Activated naive CD4-positive, alpha-beta T cell treated with anti-CD3 and anti-CD28 coated beads for 36 hours (primary cell): ENCODE results near the gene ELP1. TPM values are rescaled to one million over a fixed set of nuclear protein-coding genes. Genes with fewer than 3 reads are reported as not detected.
"Not testable (repeated sequence)": the region's sequence is repeated elsewhere in the genome, so short reads cannot be mapped to it uniquely, and the experiment has no call there.

ENCODE experiments used
- CTCF ChIA-PET: fragments of 350-600 bp; sonication (Branson Sonifier 250); formaldehyde crosslinking; loops from one replicate; lab custom pipeline; 2021; ENCODE audit warnings: antibody characterized with exemption; lab: Charles Lee
- DNase-seq: peaks from one replicate; pipeline ENCODE4 v3.0.0-alpha.2; 2020
- H3K27ac Mint-ChIP-seq: one replicate; pipeline ENCODE4 v1.8.0; 2021; ENCODE audit warnings: mild to moderate bottlenecking, mixed read lengths
- H3K27me3 Mint-ChIP-seq: one replicate; pipeline ENCODE4 v1.8.0; 2021; ENCODE audit warnings: low read depth, mixed read lengths
- H3K36me3 Mint-ChIP-seq: one replicate; pipeline ENCODE4 v1.8.0; 2021; ENCODE audit warnings: low read depth, mixed read lengths
- H3K4me1 Mint-ChIP-seq: one replicate; pipeline ENCODE4 v1.8.0; 2021; ENCODE audit warnings: low read depth, mixed read lengths
- H3K4me3 Mint-ChIP-seq: one replicate; pipeline ENCODE4 v1.8.0; 2021; ENCODE audit warnings: mild to moderate bottlenecking, moderate library complexity, mixed read lengths
- H3K9me3 Mint-ChIP-seq: one replicate; pipeline ENCODE4 v1.8.0; 2021; ENCODE audit warnings: mixed read lengths
- intact Hi-C: fragments of 100-400 bp; cut with micrococcal nuclease; formaldehyde crosslinking; loops from one replicate; pipeline ENCODE4 v1.15.1; 2023
- total RNA-seq, 2 experiments: library from RNA; stranded (reverse); gene quantifications; one replicate each; pipeline ENCODE4 v1.2.3, GENCODE V29; 2021

ELP1 gene
- total RNA-seq, 2 experiments from 2014 or later, result 22.3 to 27.3 TPM

- DNase-seq, result peak; percentile 21
- Mint-ChIP-seq H3K4me1 (no peaks in the 10 kb centered on the region), H3K27me3 (no peaks in the 10 kb centered on the region), H3K36me3 (no peaks in the 10 kb centered on the region), H3K27ac (no peak overlapping the region), H3K4me3 (no peak overlapping the region), H3K9me3 (no peaks in the 10 kb centered on the region)
- intact Hi-C loops, result loop anchor here (2.0 kb wide), 1 partner anchor 25 kb away; no protein-coding TSS in a partner anchor
- CTCF ChIA-PET, result no interaction called here
Measured at GRCh38 chr9:108859459-108860114, 74.3 kb downstream of the ELP1 start.

- H3K27ac Mint-ChIP-seq, result no peak overlapping the region
- intact Hi-C loops, result no loop called here
Measured at GRCh38 chr9:108857572-108857971, 76.4 kb downstream of the ELP1 start.

DNA sequence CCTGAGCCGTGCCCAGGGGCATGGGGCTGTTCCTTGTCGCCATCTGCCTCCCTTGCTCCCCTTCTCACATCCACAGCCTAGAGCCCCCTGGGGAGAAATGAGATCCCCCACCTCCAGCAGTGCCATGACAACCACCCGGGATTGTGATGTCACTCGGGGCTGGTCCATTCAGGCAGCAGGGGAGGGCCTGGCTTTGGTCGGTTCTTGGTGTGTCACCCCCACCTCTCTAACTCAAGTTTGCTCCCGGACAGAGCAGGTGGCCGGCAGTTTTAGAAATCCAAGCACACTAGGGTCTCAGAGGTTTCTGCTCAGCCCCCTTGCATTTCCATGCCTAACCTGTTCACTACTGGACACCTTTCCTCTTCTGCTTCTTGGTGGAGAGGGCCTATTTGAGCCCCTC lies 78.0 kb downstream of the ELP1 start, which contains the start of gene ACTL7B:
Gene ACTL7B, minus strand, starts transcription at position 99 of the 400 bp plus-strand sequence. Its CDS starts 56 bp downstream, at position 43.
- DNase-seq, result no peak
- CTCF ChIA-PET, result no interaction called here
- H3K27ac Mint-ChIP-seq, result no peak within 1 kb of the TSS
- no peak within 1 kb of the TSS for H3K4me3 Mint-ChIP-seq
- no peaks in the 10 kb centered on the region for H3K9me3 Mint-ChIP-seq
- no peaks in the 10 kb centered on the region for H3K27me3 Mint-ChIP-seq
- no peaks in the 10 kb centered on the region for H3K36me3 Mint-ChIP-seq
- no peaks in the 10 kb centered on the region for H3K4me1 Mint-ChIP-seq
- intact Hi-C loops, result no loop called here

More at GRCh38 chr9:108857572-108857971, 76.4 kb downstream of the ELP1 start:
- Mint-ChIP-seq H3K4me1 (no peaks in the 10 kb centered on the region), H3K27me3 (no peaks in the 10 kb centered on the region), H3K9me3 (no peaks in the 10 kb centered on the region), H3K4me3 (no peak overlapping the region), H3K36me3 (no peaks in the 10 kb centered on the region)
- no peak for DNase-seq
- CTCF ChIA-PET, result interaction anchor here (0.8 kb wide), 1 partner anchor 643 kb away, joined by 6 read pairs; no protein-coding TSS in a partner anchor

DNA sequence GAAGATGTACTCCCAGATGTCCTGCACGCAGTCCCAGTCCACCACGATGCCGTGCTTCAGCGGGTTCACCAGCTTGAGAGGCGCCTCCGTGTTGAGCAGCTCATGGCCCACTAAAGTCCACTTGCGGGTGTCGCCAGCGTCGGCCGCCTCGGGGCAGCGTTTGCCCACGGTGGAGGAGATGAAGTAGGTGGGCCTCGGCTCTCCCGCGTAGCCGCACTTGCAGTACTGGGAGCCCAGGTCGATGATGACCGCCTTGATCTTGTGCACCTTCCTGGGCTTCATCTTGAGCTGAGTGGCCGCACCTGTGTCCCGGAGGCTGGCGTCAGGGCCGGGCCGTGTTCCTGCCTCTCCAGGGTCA lies 78.4 kb downstream of the ELP1 start:
- H3K9me3 Mint-ChIP-seq, result no peaks in the 10 kb centered on the region

DNA sequence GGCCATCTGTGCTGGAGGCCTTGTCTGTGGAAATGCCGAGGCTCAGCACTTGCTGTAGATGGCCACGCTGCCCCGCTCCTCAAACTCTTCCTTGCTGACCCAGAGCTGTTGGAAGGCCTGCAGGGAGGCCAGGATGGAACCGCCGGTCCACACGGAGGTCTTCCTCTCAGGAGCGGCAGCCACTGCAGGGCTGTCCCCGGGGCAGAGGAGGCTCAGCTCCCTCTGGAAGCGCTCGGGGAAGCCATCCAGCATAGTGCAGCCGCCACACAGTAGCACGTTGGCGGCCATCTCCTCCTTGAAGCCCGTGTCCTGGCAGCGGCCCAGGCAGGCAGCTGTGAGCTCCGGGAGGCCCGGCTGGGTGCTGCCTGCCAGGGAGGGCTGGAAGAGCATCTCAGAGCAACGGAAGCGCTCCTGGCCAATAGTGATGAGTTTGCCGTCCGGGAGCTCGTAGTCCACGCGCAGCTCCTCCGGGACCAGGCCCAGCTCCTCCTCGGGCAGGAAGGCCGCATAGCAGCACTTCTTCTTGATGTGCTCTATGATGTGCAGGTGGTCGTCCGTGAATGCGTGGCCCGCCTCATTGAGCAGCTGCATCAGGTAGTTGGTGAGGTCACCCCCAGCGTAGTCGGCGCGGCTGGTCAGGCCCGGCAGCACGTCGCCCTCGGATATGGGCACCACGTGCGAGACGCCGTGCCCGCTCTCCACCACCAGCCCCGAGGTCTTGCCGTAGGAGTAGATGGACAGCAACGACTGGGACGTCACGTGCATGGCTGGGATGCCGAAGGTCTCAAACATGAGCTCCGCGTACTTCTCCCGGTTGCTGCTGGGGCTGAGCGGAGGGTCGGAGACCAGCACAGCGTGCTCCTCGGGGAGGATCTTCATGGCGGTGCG lies 79.0 kb downstream of the ELP1 start:
- intact Hi-C loops, result no loop called here
- Mint-ChIP-seq H3K4me3 (no peak overlapping the region), H3K27ac (no peak overlapping the region), H3K27me3 (no peaks in the 10 kb centered on the region), H3K36me3 (no peaks in the 10 kb centered on the region), H3K9me3 (no peaks in the 10 kb centered on the region), H3K4me1 (no peaks in the 10 kb centered on the region)
- DNase-seq, result no peak
- CTCF ChIA-PET, result no interaction called here

More for the DNA sequence above, 78.4 kb downstream of the ELP1 start:
- no peak for DNase-seq
- no peak overlapping the region for H3K4me3 Mint-ChIP-seq
- no peak overlapping the region for H3K27ac Mint-ChIP-seq
- H3K27me3 Mint-ChIP-seq, result no peaks in the 10 kb centered on the region
- CTCF ChIA-PET, result no interaction called here
- no peaks in the 10 kb centered on the region for H3K36me3 Mint-ChIP-seq
- no peaks in the 10 kb centered on the region for H3K4me1 Mint-ChIP-seq
- intact Hi-C loops, result no loop called here

DNA sequence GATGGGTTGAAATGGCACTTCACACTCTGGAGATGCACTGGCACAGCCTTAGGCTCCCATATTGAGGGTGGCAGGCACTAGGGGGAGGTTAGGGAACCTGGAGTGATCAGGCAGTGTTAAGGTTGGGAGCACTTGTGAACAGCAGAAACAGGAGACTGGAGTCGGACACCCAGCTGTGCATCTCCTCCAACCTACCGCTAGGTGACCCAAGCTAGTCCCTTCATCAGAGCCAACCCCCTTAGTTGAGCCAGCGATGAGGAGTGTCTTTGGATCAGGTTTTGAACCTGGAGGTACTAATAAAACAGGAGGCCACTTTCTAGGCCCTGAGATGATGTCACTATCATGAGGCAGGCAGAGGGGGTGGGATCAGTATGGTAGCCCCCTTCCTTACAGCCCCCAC lies 79.8 kb downstream of the ELP1 start:
- Mint-ChIP-seq H3K4me3 (no peak overlapping the region), H3K27ac (no peak overlapping the region), H3K36me3 (no peaks in the 10 kb centered on the region), H3K4me1 (no peaks in the 10 kb centered on the region), H3K9me3 (no peaks in the 10 kb centered on the region), H3K27me3 (no peaks in the 10 kb centered on the region)
- DNase-seq, result no peak
- CTCF ChIA-PET, result no interaction called here
- intact Hi-C loops, result no loop called here

DNA sequence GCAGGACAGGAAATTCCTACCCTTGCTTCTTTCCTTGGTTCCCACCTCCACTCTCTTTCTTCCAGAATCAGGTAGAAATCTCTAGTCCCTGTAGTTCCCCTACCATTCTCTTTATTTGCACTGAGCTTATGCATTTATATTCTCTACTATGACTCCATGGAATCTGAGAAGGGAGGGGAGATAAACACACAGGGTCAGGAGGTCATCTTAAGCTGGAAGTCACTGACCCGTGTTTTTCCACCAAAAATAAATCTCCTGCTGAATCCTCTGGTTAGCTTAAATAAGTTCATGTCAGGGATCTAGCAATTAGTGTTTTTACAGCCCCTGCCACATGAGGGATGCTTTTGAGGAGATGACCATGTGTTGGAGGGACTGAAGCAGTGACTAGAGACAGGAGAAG lies 81.8 kb downstream of the ELP1 start:
- H3K27ac Mint-ChIP-seq, result no peak overlapping the region
- H3K9me3 Mint-ChIP-seq, result no peaks in the 10 kb centered on the region
- no peaks in the 10 kb centered on the region for H3K4me1 Mint-ChIP-seq
- intact Hi-C loops, result no loop called here
- H3K36me3 Mint-ChIP-seq, result no peaks in the 10 kb centered on the region
- no peak for DNase-seq
- no peaks in the 10 kb centered on the region for H3K27me3 Mint-ChIP-seq
- CTCF ChIA-PET, result interaction anchor here (0.5 kb wide), 1 partner anchor 349 kb away, joined by 4 read pairs; no protein-coding TSS in a partner anchor
- no peak overlapping the region for H3K4me3 Mint-ChIP-seq

GRCh38 chr9:108851138-108851537 lies 82.8 kb downstream of the ELP1 start:
- Mint-ChIP-seq H3K27ac (no peak overlapping the region), H3K4me3 (no peak overlapping the region), H3K9me3 (no peaks in the 10 kb centered on the region), H3K36me3 (no peaks in the 10 kb centered on the region), H3K4me1 (no peaks in the 10 kb centered on the region), H3K27me3 (no peaks in the 10 kb centered on the region)
- no peak for DNase-seq
- CTCF ChIA-PET, result interaction anchor here (0.6 kb wide), 1 partner anchor 21 kb away, joined by 3 read pairs; no protein-coding TSS in a partner anchor
- intact Hi-C loops, result no loop called here

DNA sequence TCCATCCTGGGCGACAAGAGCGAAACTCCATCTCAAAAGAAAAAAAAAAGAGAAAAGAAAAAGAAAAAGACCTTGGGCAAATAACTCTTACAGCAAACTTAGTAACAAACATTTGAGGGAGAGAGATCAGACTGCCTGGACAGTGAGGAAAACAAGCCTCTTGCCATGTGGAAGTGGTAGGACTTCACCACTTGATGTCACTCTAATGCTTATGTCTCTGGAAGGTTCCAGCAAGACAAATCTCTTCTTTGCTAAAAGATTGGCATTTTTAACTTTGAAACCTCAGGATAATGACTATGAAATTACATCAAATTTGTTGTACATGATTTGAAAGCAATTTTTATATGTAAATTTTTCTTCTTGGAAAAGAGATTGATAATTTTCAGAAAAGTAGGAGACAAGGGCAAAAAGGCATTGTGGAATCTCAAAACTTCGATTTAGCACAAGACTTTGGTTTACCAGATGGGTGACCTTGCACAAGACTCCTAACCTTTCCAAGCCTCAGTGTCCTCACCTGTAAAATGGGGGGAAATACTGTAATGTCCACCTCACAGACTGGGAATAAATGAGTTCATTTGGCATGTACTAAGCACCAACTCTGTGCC lies 83.5 kb downstream of the ELP1 start:
- Mint-ChIP-seq H3K27ac (no peak overlapping the region), H3K4me3 (no peak overlapping the region), H3K4me1 (no peaks in the 10 kb centered on the region), H3K9me3 (no peaks in the 10 kb centered on the region), H3K27me3 (no peaks in the 10 kb centered on the region), H3K36me3 (no peaks in the 10 kb centered on the region)
- CTCF ChIA-PET, result no interaction called here
- intact Hi-C loops, result loop anchor here (1.0 kb wide), 3 partner anchors 84 to 349 kb away; partner anchors contain the start of genes ABITRAM, ELP1 and TMEM245
- no peak for DNase-seq

DNA sequence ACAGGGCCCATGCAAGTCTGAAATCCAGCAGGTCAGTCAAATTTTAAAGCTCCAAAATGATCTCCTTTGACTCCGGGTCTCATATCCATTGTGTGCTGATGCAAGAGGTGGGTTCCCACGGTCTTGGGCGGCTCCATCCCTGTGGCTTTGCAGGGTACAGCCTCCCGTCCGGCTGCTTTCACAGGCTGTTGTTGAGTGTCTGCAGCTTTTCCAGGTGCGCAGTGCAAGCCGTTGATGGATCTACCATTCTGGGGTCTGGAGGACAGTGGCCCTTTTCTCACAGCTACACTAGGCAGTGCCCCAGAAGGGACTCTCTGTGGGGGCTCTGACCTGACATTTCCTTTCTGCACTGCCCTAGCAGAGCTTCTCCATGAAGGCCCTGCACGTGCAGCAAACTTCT lies 85.6 kb downstream of the ELP1 start:
- CTCF ChIA-PET, H3K4me1 Mint-ChIP-seq, H3K4me3 Mint-ChIP-seq, H3K27ac Mint-ChIP-seq, H3K9me3 Mint-ChIP-seq, H3K36me3 Mint-ChIP-seq, H3K27me3 Mint-ChIP-seq, DNase-seq, intact Hi-C loops: not testable (repeated sequence)

GRCh38 chr9:108845947-108846346 lies 88.0 kb downstream of the ELP1 start:
- H3K4me3 Mint-ChIP-seq, result no peak overlapping the region
- H3K27me3 Mint-ChIP-seq, result no peaks in the 10 kb centered on the region
- H3K9me3 Mint-ChIP-seq, result no peaks in the 10 kb centered on the region
- CTCF ChIA-PET, result no interaction called here
- H3K36me3 Mint-ChIP-seq, result no peaks in the 10 kb centered on the region
- DNase-seq, result no peak
- intact Hi-C loops, result no loop called here
- peaks cover 21% of the 10 kb centered on the region for H3K4me1 Mint-ChIP-seq
- no peak overlapping the region for H3K27ac Mint-ChIP-seq

DNA sequence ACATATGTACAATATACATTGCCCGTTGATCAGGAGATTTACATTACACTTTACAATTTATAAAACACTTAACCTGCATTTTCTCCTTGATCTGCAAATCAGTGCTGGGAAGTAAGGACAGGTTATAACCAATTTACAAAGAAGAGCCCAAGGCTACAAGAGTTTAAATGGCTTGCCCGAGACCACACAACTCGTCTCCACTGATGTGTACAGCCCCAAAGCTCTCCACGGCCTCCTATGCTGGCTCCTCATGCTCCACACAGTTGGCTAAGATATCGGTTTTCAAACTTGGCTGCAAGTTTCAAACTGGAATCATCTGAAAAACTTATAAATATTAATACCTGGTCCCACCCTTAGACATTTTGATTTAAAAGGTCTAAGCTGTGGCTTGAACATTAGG lies 88.4 kb downstream of the ELP1 start:
- H3K4me3 Mint-ChIP-seq, result no peak overlapping the region
- peaks cover 21% of the 10 kb centered on the region for H3K4me1 Mint-ChIP-seq
- no peaks in the 10 kb centered on the region for H3K36me3 Mint-ChIP-seq
- no peak overlapping the region for H3K27ac Mint-ChIP-seq
- DNase-seq, result no peak
- CTCF ChIA-PET, result no interaction called here
- intact Hi-C loops, result no loop called here
- no peaks in the 10 kb centered on the region for H3K27me3 Mint-ChIP-seq
- H3K9me3 Mint-ChIP-seq, result no peaks in the 10 kb centered on the region
